ACC112 (cell line): ENCODE measurements around the gene ZCCHC14.
A peak's percentile ranks its signal among the peaks of the same experiment; 100 is the strongest.
"Not testable (repeated sequence)": the region's sequence is repeated elsewhere in the genome, so short reads cannot be mapped to it uniquely, and the experiment has no call there.

Experiments
- H2AFZ ChIP-seq: fragments of 200-600 bp; sonication (generic); one replicate; pipeline ENCODE4 v1.6.0; 2017; ENCODE audit warnings: antibody characterized with exemption, low read length; ENCODE audit not compliant: unreplicated experiment
- H3K27ac ChIP-seq: fragments of 200-600 bp; sonication (generic); 2 replicates; pipeline ENCODE4 v1.5.1; 2014; ENCODE audit warnings: low read depth, mild to moderate bottlenecking, antibody characterized with exemption, low read length, moderate library complexity
- H3K27me3 ChIP-seq: fragments of 200-600 bp; sonication (generic); 2 replicates; pipeline ENCODE4 v1.6.1; 2014; ENCODE audit warnings: mild to moderate bottlenecking, antibody characterized with exemption, low read length, moderate library complexity, mixed read lengths; ENCODE audit not compliant: insufficient read depth
- H3K36me3 ChIP-seq: fragments of 200-600 bp; sonication (generic); 2 replicates; pipeline ENCODE4 v1.6.1; 2016; ENCODE audit warnings: mild to moderate bottlenecking, antibody characterized with exemption, low read length, moderate library complexity, mixed read lengths; ENCODE audit not compliant: insufficient read depth
- H3K4me1 ChIP-seq: fragments of 200-600 bp; sonication (generic); one replicate; pipeline ENCODE4 v1.6.1; 2016; ENCODE audit warnings: low read length, mixed read lengths; ENCODE audit not compliant: insufficient read depth, unreplicated experiment, control insufficient read depth
- H3K4me3 ChIP-seq: fragments of 200-600 bp; sonication (generic); 2 replicates; pipeline ENCODE4 v1.5.1; 2014; ENCODE audit warnings: mild to moderate bottlenecking, low read depth, low read length
- H3K79me2 ChIP-seq: fragments of 200-600 bp; sonication (generic); one replicate; pipeline ENCODE4 v1.6.0; 2016; ENCODE audit warnings: low read length; ENCODE audit not compliant: control insufficient read depth, unreplicated experiment, insufficient read depth

The ZCCHC14 gene

GRCh38 chr16:87380403-87380802, 112.4 kb downstream of the ZCCHC14 start:
- H3K27me3 ChIP-seq, result no peaks in the 10 kb centered on the region
- peak overlapping the region; percentile 85 for H3K4me3 ChIP-seq
- peak overlapping the region; percentile 76 for H3K27ac ChIP-seq
- H3K79me2 ChIP-seq, result peaks cover 71% of the 10 kb centered on the region
- no peaks in the 10 kb centered on the region for H3K36me3 ChIP-seq
- no peak overlapping the region for H2AFZ ChIP-seq
- H3K4me1 ChIP-seq, result peaks cover 31% of the 10 kb centered on the region

GRCh38 chr16:87379312-87379752, 113.5 kb downstream of the ZCCHC14 start:
- not testable (repeated sequence) for H3K27me3 ChIP-seq, H3K36me3 ChIP-seq, H2AFZ ChIP-seq, H3K4me3 ChIP-seq, H3K27ac ChIP-seq
- H3K79me2 ChIP-seq, result peaks cover 77% of the 10 kb centered on the region
- peaks cover 32% of the 10 kb centered on the region for H3K4me1 ChIP-seq

- no peak overlapping the region for H3K4me3 ChIP-seq
- peaks cover 85% of the 10 kb centered on the region for H3K79me2 ChIP-seq
- peaks cover 5% of the 10 kb centered on the region; the same call in 1 of the 2 replicates for H3K36me3 ChIP-seq
- 0 out of 2 replicates have a peak overlapping the region, but pooled peaks have one; percentile 51 for H3K27ac ChIP-seq
- H2AFZ ChIP-seq, result no peak overlapping the region
- H3K4me1 ChIP-seq, result peaks cover 26% of the 10 kb centered on the region
- H3K27me3 ChIP-seq, result no peaks in the 10 kb centered on the region
These were observed 116.2 kb downstream of the ZCCHC14 start for GRCh38 chr16:87376660-87377059.

GRCh38 chr16:87375426-87376135, 117.2 kb downstream of the ZCCHC14 start:
- Histone ChIP-seq H3K27me3 (no peaks in the 10 kb centered on the region), H3K4me1 (peaks cover 19% of the 10 kb centered on the region), H2AFZ (no peak overlapping the region), H3K79me2 (peaks cover 85% of the 10 kb centered on the region), H3K4me3 (no peak overlapping the region), H3K36me3 (peaks cover 5% of the 10 kb centered on the region; the same call in 1 of the 2 replicates), H3K27ac (peak overlapping the region; percentile 51; the same call in 1 of the 2 replicates)

- no peak overlapping the region for H2AFZ ChIP-seq
- H3K36me3 ChIP-seq, result peaks cover 5% of the 10 kb centered on the region; the same call in 1 of the 2 replicates
- no peaks in the 10 kb centered on the region for H3K27me3 ChIP-seq
- no peak overlapping the region for H3K27ac ChIP-seq
- H3K4me1 ChIP-seq, result peaks cover 16% of the 10 kb centered on the region
- H3K4me3 ChIP-seq, result no peak overlapping the region
- H3K79me2 ChIP-seq, result peaks cover 85% of the 10 kb centered on the region
These were observed 118.5 kb downstream of the ZCCHC14 start for GRCh38 chr16:87374313-87374712.

- Histone ChIP-seq H3K27me3 (no peaks in the 10 kb centered on the region), H3K4me1 (peaks cover 16% of the 10 kb centered on the region), H3K27ac (no peak overlapping the region)
These were observed 120.5 kb downstream of the ZCCHC14 start for GRCh38 chr16:87372305-87372704.

GRCh38 chr16:87371261-87371866, 121.5 kb downstream of the ZCCHC14 start:
- Histone ChIP-seq H3K27me3 (no peaks in the 10 kb centered on the region), H3K36me3 (peaks cover 5% of the 10 kb centered on the region; the same call in 1 of the 2 replicates), H3K27ac (no peak overlapping the region), H3K79me2 (peaks cover 85% of the 10 kb centered on the region), H3K4me3 (no peak overlapping the region), H2AFZ (no peak overlapping the region), H3K4me1 (peaks cover 10% of the 10 kb centered on the region)

More at GRCh38 chr16:87372305-87372704, 120.5 kb downstream of the ZCCHC14 start:
- H3K79me2 ChIP-seq, result peaks cover 87% of the 10 kb centered on the region
- H3K4me3 ChIP-seq, result no peak overlapping the region
- H3K36me3 ChIP-seq, result peaks cover 5% of the 10 kb centered on the region; the same call in 1 of the 2 replicates
- H2AFZ ChIP-seq, result no peak overlapping the region

GRCh38 chr16:87369796-87370719, 122.8 kb downstream of the ZCCHC14 start:
- H3K79me2 ChIP-seq, result peaks cover 84% of the 10 kb centered on the region
- no peak overlapping the region for H3K4me3 ChIP-seq
- no peak overlapping the region for H3K27ac ChIP-seq
- no peaks in the 10 kb centered on the region for H3K4me1 ChIP-seq
- no peaks in the 10 kb centered on the region for H3K27me3 ChIP-seq
- no peak overlapping the region for H2AFZ ChIP-seq
- H3K36me3 ChIP-seq, result peaks cover 9% of the 10 kb centered on the region; the same call in 1 of the 2 replicates

GRCh38 chr16:87369117-87369765, 123.6 kb downstream of the ZCCHC14 start:
- H3K27ac ChIP-seq, result no peak overlapping the region
- H2AFZ ChIP-seq, result no peak overlapping the region
- peaks cover 6% of the 10 kb centered on the region; the same call in 1 of the 2 replicates for H3K36me3 ChIP-seq
- peaks cover 84% of the 10 kb centered on the region for H3K79me2 ChIP-seq
- H3K4me3 ChIP-seq, result no peak overlapping the region
- H3K27me3 ChIP-seq, result no peaks in the 10 kb centered on the region
- no peaks in the 10 kb centered on the region for H3K4me1 ChIP-seq
